ENCODE measurements around the gene MRPS31. TPM values are rescaled to one million over a fixed set of nuclear protein-coding genes. Genes with fewer than 3 reads are reported as not detected.
"Not testable (repeated sequence)": the region's sequence is repeated elsewhere in the genome, so short reads cannot be mapped to it uniquely, and the experiment has no call there.

Gene MRPS31
- polyA plus RNA-seq, 1 of the 3 experiments (the other 2 are of a cell fraction): 13.3 TPM

DNA sequence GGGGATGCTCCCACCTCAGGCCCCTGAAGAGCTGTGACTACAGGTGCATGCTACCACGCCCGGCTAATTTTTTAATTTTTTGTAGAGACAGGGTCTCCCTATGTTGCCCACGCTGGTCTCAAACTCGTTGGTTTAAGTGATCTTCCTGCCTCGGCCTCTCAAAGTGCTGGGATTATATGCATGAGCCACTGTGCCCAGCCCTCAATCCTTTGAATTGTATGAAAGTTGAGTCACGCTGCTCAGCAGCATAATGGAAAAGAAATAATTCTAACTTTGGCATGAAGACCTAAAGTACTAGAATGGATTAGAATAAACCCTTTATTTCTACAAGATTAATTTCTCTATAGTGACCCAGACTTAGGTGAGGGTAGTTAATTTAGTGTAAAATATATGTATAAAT, 42.4 kb downstream of the MRPS31 start:
- Histone ChIP-seq H3K79me2 (ENCODE audit: insufficient read depth) (no peaks in the 10 kb centered on the region; the same call in 1 of the 2 replicates), H3K27ac (ENCODE audit: low read depth in 2 of 2, low read length in 1 of 2) (no peak overlapping the region), H3K36me3 (replicated peaks in 1 of 2; ENCODE audit: control insufficient read depth in 1 of 2, insufficient read depth in 2 of 2, low read length in 1 of 2) (peaks cover 4 to 9% of the 10 kb centered on the region in 2 experiments), H3K4me3 (ENCODE audit: low read depth in 2 of 2, low read length in 1 of 2) (no peak overlapping the region), H3K9me3 (no peaks in the 10 kb centered on the region), H3K9ac (no peak overlapping the region), H3K9me2 (no peaks in the 10 kb centered on the region), H2AFZ (ENCODE audit: low read depth) (no peak overlapping the region), H3K27me3 (ENCODE audit: insufficient read depth) (no peaks in the 10 kb centered on the region), H3K4me1 (ENCODE audit: control insufficient read depth in 1 of 2, insufficient read depth in 2 of 2, low read depth in 1 of 2, low read length in 1 of 2) (no peaks in the 10 kb centered on the region), H3F3A (replicated peaks; ENCODE audit: insufficient read depth) (no peaks in the 10 kb centered on the region), H4K20me1 (ENCODE audit: insufficient read depth) (no peaks in the 10 kb centered on the region), H3K4me2 (no peak overlapping the region)
- ChIA-PET CTCF (no interaction called here), POLR2A (no interaction called here)
- TF ChIP-seq, protein P1, sequence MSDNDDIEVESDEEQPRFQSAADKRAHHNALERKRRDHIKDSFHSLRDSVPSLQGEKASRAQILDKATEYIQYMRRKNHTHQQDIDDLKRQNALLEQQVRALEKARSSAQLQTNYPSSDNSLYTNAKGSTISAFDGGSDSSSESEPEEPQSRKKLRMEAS (IDR thresholded peaks at IDR 0.05; ENCODE audit: low read depth): no peak
- TF ChIP-seq POLR2AphosphoS5 (IDR thresholded peaks at IDR 0.05; ENCODE audit: low read depth, low read length) (no peak), EZH2phosphoT487 (IDR thresholded peaks at IDR 0.05; ENCODE audit: borderline replicate concordance, low read depth) (no peak), RXRA (IDR thresholded peaks at IDR 0.05; ENCODE audit: borderline replicate concordance, low read depth) (no peak), GABPA (IDR thresholded peaks at IDR 0.05; ENCODE audit: low read depth) (no peak), SIN3A (IDR thresholded peaks at IDR 0.05; ENCODE audit: borderline replicate concordance, low read depth, low read length) (no peak), TAF1 (IDR thresholded peaks at IDR 0.05; ENCODE audit: borderline replicate concordance, low read depth, low read length) (no peak), REST (IDR thresholded peaks at IDR 0.05; ENCODE audit: low read depth, low read length) (no peak), MEF2A (IDR thresholded peaks at IDR 0.05; ENCODE audit: borderline replicate concordance, low read depth) (no peak)
- TF ChIP-seq, protein P2, sequence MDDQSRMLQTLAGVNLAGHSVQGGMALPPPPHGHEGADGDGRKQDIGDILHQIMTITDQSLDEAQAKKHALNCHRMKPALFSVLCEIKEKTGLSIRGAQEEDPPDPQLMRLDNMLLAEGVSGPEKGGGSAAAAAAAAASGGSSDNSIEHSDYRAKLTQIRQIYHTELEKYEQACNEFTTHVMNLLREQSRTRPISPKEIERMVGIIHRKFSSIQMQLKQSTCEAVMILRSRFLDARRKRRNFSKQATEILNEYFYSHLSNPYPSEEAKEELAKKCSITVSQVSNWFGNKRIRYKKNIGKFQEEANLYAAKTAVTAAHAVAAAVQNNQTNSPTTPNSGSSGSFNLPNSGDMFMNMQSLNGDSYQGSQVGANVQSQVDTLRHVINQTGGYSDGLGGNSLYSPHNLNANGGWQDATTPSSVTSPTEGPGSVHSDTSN (IDR thresholded peaks at IDR 0.05): no peak
- TF ChIP-seq, protein P3, sequence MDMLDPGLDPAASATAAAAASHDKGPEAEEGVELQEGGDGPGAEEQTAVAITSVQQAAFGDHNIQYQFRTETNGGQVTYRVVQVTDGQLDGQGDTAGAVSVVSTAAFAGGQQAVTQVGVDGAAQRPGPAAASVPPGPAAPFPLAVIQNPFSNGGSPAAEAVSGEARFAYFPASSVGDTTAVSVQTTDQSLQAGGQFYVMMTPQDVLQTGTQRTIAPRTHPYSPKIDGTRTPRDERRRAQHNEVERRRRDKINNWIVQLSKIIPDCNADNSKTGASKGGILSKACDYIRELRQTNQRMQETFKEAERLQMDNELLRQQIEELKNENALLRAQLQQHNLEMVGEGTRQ (IDR thresholded peaks at IDR 0.05; ENCODE audit: borderline replicate concordance, low read depth, low read length): no peak
- no peak for DNase-seq
- WGBS (ENCODE audit: low lambda C conversion rate): 98% methylated on average over 6 of the region's 6 CpGs

- H3K79me2 ChIP-seq (ENCODE audit: insufficient read depth); H3K27ac ChIP-seq (ENCODE audit: low read depth in 2 of 2, low read length in 1 of 2); DNase-seq; H3F3A ChIP-seq (replicated peaks; ENCODE audit: insufficient read depth); H3K36me3 ChIP-seq (replicated peaks in 1 of 2; ENCODE audit: control insufficient read depth in 1 of 2, insufficient read depth in 2 of 2, low read length in 1 of 2); H3K27me3 ChIP-seq (ENCODE audit: insufficient read depth); H3K4me1 ChIP-seq (ENCODE audit: control insufficient read depth in 1 of 2, insufficient read depth in 2 of 2, low read depth in 1 of 2, low read length in 1 of 2); H3K9me3 ChIP-seq; CTCF ChIA-PET; H4K20me1 ChIP-seq (ENCODE audit: insufficient read depth); H2AFZ ChIP-seq (ENCODE audit: low read depth); H3K4me2 ChIP-seq; H3K9me2 ChIP-seq; H3K9ac ChIP-seq; POLR2A ChIA-PET; H3K4me3 ChIP-seq (ENCODE audit: low read depth in 2 of 2, low read length in 1 of 2): not testable (repeated sequence)
- WGBS (ENCODE audit: low lambda C conversion rate): no CpG with 5 or more reads among the region's 1 CpG
Observed at GRCh38 chr13:40714433-40714832, 56.6 kb downstream of the MRPS31 start.
